HG03575 (cell line): ENCODE results near the gene TFF3.

Experiments
- ATAC-seq: cut with Tn5 transposase; IDR thresholded peaks from one replicate; pipeline ENCODE4 v1.9.1; 2021; ENCODE audit not compliant: unreplicated experiment, insufficient number of reproducible peaks, low FRiP score; ENCODE audit errors: extremely low read depth

TFF3 gene, protein sequence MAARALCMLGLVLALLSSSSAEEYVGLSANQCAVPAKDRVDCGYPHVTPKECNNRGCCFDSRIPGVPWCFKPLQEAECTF

DNA sequence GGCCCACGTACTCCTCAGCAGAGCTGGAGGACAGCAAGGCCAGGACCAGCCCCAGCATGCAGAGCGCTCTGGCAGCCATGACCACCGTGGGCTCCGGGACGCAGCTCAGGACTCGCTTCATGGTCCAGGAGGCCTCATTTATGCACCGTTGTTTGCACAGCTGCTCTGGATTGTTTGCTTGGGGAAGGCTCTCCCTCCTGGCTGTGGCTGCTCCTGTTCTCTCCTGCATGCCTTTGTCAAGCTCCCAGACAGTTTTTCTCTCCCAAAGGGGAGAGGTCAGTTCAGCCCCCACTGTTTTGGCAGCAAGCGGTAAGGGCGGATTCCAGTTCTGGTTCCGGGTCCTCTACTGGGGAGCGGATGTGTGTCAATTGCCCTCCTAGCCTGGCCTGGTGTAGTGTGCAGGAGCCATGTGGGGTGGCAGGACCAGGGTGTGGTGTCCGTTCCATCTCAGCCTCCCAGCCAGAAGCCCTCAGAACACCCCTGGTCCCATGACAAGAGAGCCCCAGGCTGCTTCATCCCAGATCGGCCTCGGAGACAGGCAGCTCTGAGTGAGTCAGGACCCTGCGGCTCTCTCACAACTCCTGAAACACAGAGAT is at the start of gene TFF3:
Gene TFF3, minus strand, starts transcription at position 114 of the 596 bp plus-strand sequence. Its CDS starts 35 bp downstream, at position 79.
- ATAC-seq: no peak

GRCh38 chr21:42364304-42364865 is 49.2 kb upstream of the TFF3 start:
- ATAC-seq: no peak

DNA sequence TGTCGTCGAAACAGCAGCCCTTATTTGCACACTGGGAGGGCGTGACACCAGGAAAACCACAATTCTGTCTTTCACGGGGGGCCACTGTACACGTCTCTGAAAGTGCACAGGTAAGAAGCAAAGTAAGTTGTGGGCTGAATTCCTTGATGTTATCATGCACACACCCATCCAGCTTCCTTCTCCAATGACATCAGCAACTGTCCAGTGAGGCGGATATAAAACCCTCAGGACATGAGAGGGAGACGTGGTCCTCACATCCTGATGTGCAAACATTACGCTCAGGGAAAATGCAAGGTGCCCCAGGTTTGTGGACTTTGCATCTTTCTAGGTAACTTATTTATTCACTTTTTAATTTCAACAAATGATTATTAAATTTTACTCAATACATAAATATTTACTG is 48.1 kb upstream of the TFF3 start:
- no peak for ATAC-seq

GRCh38 chr21:42362700-42363099 is 47.5 kb upstream of the TFF3 start:
- no peak for ATAC-seq

GRCh38 chr21:42362198-42362597 is 47.0 kb upstream of the TFF3 start:
- ATAC-seq: no peak

DNA sequence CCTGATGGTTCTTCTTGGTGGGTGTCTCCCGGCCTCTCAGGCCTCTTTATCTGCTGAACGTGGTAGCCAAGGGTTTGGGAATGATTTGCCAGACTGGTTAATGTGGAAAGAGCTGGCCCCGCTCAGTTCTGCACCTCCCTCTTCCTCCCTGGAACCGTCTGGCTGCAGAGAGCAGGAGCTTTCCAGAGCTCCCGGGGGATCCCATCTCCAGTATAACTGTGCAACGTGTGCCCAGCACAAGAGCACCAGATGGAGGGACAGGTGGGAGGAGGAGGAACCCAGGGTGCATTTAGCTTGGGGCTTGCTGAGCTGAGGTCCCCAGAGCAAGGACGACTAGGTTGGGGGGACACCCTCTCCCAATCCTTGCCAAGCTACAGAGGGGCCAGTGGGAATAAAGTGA is 46.1 kb upstream of the TFF3 start:
- ATAC-seq: no peak

DNA sequence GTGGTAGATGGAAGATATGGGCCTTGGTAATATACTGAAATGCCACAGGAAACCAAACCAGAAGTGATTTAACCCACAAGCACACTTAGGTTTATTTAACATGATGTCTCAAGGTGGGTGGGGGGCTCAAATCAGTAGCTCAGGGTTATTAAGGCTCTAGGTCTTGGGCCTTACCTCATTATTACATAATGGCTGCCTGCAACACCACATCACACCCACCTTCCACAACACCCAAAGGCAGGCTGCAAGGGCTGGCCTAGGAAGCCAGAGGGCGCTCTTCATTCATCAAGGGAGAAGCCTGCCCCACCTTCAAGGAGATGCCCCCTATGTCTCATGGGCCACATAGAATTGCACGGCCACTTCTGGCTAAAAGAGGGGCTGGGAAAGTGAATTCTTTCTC is 45.1 kb upstream of the TFF3 start:
- ATAC-seq: no peak

DNA sequence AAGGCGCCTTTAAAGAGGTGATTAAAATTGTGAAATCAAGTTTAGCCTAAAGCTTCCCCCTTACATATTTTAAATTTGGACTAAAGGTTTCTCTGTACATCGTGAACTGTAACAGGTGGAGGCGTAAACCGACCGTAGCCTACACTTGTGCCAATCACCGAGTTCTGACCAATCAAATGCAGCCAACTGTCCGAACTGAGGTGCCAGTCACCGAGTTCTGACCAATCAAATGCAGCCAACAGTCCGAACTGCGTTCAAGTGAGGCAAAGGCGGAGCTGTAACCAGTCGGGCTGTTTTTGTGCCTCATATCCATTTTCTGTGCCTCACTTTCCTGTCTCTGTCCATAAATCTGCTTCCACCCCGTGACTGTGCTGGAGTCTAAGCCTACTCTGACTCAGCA is 43.7 kb upstream of the TFF3 start:
- ATAC-seq: no peak

- no peak for ATAC-seq
Observed at GRCh38 chr21:42358261-42358660, 43.1 kb upstream of the TFF3 start.

GRCh38 chr21:42357307-42357706 is 42.1 kb upstream of the TFF3 start:
- ATAC-seq: no peak

GRCh38 chr21:42356650-42357049 is 41.4 kb upstream of the TFF3 start:
- ATAC-seq: no peak

DNA sequence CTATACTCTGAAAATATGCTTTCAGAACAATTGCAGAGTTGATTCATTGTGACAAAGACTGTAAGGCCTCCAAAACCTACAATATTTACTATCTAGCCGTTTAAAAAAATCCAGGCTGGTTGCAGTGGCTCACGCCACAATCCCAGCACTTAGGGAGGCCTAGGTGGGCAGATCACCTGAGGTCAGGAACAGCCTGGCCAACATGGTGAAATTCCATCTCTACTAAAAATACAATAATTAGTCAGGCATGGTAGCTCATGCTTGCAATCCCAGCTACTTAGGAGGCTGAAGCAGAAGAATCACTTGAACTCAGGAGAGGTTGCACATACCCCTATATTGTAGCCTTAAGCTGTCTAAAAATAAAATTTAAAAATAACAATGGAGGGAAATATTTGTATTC is 40.8 kb upstream of the TFF3 start:
- no peak for ATAC-seq

GRCh38 chr21:42353623-42354022 is 38.4 kb upstream of the TFF3 start:
- ATAC-seq: no peak

DNA sequence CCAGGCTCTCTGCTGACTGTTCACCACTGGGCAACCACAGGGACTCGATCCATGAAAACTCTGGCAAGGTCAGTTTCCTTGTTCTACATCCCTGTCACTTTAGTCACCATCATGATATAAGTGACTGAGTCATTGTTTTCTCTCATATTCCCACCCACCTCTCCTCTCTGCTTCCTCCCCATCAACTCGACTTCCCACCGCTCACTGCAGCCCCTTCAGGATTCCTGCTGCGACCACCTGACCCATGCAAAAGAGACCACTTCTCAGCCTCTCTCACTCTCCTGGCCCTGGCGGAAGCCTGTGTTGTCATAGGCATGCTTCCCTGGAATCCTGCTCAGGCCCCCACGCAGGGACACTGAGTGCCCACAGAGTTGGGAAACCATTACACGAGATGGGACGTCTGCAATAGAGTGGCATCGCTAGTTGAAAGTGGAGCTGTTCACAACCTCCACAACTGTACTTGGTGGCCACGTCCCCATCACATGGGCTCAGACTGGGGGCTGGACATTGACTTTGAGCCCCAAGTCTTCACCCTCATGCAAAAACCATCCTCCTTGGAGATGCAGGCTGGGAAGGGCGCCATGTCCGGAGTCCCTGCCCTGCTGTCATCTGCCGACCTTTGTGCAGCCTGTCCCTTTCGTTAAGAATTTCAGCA is 37.4 kb upstream of the TFF3 start:
- no peak for ATAC-seq

DNA sequence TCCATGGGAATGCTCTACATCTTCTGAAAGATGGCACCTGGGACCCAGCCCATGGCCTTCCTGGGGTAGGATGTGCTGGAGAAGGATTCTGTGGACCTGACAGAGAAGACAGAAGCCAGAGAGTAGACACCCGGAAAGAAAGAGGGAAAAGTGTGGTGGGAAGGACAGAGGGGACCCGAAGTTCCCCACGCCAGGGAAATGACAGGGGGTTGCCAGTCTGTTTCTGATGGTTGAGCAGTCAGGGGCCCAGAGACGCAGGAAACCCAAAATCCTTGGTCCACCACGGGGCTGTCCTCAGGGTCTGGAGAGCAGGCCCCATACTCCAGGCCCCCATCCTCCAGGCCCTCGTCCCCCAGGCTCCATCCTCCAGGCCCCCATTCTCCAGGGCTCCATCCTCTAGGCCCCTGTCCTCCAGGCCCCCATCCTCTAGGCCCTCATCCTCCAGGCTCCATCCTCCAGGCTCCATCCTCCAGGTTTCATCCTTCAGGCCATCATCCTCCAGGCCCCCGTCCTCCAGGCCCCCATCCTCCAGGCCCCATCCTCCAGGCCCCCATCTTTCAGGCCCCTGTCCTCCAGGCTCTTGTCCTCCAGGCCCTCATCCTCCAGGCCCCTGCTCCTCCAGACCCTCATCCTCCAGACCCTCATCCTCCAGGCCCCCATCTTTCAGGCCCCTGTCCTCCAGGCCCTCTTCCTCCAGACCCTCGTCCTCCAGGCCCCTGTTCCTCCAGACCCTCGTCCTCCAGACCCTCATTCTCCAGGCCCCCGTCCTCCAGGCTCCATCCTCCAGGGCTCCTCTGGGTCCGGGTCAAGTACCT is 36.6 kb upstream of the TFF3 start:
- ATAC-seq: no peak

DNA sequence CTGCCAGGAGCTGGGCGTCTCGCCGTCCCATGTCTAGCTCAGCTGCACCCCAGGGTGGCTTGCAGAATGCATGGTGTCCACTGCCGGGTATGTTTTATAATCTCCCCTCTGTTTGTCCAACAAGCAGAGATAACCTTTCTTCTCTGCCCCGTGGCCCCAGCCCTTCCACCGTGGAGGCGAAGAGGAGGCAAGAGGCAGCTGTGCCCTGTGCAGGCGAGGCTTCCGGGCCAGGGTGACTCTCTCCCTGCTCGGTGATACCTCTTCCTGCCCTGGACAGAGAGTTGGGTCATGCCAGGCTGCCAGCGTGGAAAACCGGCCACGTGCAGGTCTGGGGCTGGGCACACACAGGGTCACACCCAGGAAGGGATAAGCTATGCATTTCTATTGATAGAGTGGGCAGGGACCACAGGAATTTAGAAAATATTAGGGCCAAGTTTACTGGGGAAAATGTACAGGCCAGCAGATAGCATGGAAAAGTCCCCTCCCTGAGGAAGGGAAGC is 35.8 kb upstream of the TFF3 start, which contains the start of gene TFF2:
Gene TFF2, minus strand, starts transcription at position 68 of the 500 bp plus-strand sequence. Its CDS starts 37 bp downstream, at position 31.
- ATAC-seq: no peak

- ATAC-seq: no peak
Observed at GRCh38 chr21:42350318-42350910, 35.2 kb upstream of the TFF3 start.

GRCh38 chr21:42349420-42350317 is 34.5 kb upstream of the TFF3 start:
- ATAC-seq: no peak
